NCI-H2227 (cell line): Measurements from ENCODE around the gene LVRN.
A peak's percentile ranks its signal among the peaks of the same experiment; 100 is the strongest.

Experiments used
- DNase-seq: peaks from one replicate; lab custom pipeline; 2025; ENCODE audit not compliant: unreplicated experiment; lab: John Stamatoyannopoulos, UW

The LVRN gene

GRCh38 chr5:115954144-115954543 is 8.1 kb upstream of the LVRN start:
- no peak for DNase-seq

- DNase-seq = no peak
Observed at GRCh38 chr5:115956957-115957356, 5.3 kb upstream of the LVRN start.

- DNase-seq = peak; percentile 1
Observed at GRCh38 chr5:115961381-115962238, 665 bp upstream of the LVRN start.

GRCh38 chr5:115962565-115963402 is 509 bp downstream of the LVRN start:
- peak; percentile 1 for DNase-seq

- DNase-seq = no peak
Observed at GRCh38 chr5:115963566-115963965, 1.3 kb downstream of the LVRN start.

- no peak for DNase-seq
Observed at GRCh38 chr5:115968770-115969169, 6.5 kb downstream of the LVRN start.

- no peak for DNase-seq
Observed at GRCh38 chr5:115977096-115977495, 14.8 kb downstream of the LVRN start.

GRCh38 chr5:115977988-115978387 is 15.7 kb downstream of the LVRN start:
- no peak for DNase-seq

- DNase-seq = no peak
Observed at GRCh38 chr5:115978779-115979178, 16.5 kb downstream of the LVRN start.

GRCh38 chr5:115979201-115980041 is 17.1 kb downstream of the LVRN start:
- no peak for DNase-seq

- no peak for DNase-seq
Observed at GRCh38 chr5:115983519-115983918, 21.2 kb downstream of the LVRN start.

- no peak for DNase-seq
Observed at GRCh38 chr5:115985802-115986757, 23.8 kb downstream of the LVRN start.

GRCh38 chr5:115988002-115988401 is 25.7 kb downstream of the LVRN start:
- DNase-seq = no peak

GRCh38 chr5:115992848-115993350 is 30.6 kb downstream of the LVRN start:
- DNase-seq = no peak

GRCh38 chr5:115995351-115995750 is 33.1 kb downstream of the LVRN start:
- DNase-seq = no peak

- DNase-seq = no peak
Observed at GRCh38 chr5:116002116-116002906, 40.0 kb downstream of the LVRN start.

GRCh38 chr5:116004248-116004647 is 42.0 kb downstream of the LVRN start:
- no peak for DNase-seq

GRCh38 chr5:116009806-116010205 is 47.5 kb downstream of the LVRN start:
- DNase-seq = no peak

- no peak for DNase-seq
Observed at GRCh38 chr5:116011046-116011445, 48.8 kb downstream of the LVRN start.
